ENCODE results near the gene CHMP1A. TPM values are rescaled to one million over a fixed set of nuclear protein-coding genes. Genes with fewer than 3 reads are reported as not detected.

The CHMP1A gene
- total RNA-seq, 2 donors from 2014 or later: 118 to 176 TPM

- Histone ChIP-seq H3K36me3 (no peaks in the 10 kb centered on the region), H3K27ac (peak overlapping the region; percentile 75), H3K27me3 (no peaks in the 10 kb centered on the region), H3K9me3 (no peaks in the 10 kb centered on the region), H3K9ac (ENCODE audit: low read depth in 2 of 2, low read length in 2 of 2) (peak overlapping the region; percentile 71 to 89), H3K4me1 (peaks cover 7% of the 10 kb centered on the region), H3K4me3 (peak overlapping the region; percentile 99)
- TF ChIP-seq, protein P1, sequence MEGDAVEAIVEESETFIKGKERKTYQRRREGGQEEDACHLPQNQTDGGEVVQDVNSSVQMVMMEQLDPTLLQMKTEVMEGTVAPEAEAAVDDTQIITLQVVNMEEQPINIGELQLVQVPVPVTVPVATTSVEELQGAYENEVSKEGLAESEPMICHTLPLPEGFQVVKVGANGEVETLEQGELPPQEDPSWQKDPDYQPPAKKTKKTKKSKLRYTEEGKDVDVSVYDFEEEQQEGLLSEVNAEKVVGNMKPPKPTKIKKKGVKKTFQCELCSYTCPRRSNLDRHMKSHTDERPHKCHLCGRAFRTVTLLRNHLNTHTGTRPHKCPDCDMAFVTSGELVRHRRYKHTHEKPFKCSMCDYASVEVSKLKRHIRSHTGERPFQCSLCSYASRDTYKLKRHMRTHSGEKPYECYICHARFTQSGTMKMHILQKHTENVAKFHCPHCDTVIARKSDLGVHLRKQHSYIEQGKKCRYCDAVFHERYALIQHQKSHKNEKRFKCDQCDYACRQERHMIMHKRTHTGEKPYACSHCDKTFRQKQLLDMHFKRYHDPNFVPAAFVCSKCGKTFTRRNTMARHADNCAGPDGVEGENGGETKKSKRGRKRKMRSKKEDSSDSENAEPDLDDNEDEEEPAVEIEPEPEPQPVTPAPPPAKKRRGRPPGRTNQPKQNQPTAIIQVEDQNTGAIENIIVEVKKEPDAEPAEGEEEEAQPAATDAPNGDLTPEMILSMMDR (IDR thresholded peaks at IDR 0.05): no peak
- peak; percentile 31 for DNase-seq
- intact Hi-C loops (cut with DNase I): no loop called here
Measured at GRCh38 chr16:89658221-89658879, 842 bp upstream of the CHMP1A start.

DNA sequence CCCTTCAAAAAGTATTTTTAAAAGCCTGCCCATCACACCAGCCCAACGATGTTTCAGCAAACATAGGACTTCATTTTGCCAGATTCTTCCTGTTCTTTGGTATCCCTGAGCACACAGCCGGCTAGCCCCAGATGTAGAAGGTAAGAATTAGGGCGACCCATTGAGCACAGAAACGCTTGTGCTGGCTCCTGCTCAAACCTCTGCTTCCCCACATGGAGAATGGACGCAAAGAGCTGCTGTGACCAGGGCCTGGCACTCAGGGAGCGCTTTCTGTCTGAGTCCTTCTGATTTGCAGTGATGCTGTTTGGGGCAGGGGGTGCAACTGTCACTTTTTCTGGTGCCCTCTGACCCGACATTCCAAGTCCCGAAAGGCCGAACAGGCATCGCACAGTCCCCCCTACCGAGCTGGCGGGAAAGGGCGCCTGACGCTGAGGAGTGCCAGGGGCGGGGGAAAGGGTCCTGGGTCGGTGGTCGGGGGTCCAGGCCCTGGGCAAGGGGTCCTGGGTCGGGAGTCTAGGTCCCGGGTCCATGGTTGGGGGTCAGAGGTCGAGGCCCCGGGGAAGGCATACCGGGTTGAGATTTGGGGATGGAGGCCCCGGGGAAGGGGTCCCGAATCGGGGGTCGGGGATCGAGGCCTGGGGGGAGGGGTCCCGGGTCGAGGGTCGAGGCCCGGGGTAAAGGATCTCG, 930 bp downstream of the CHMP1A start:
- TF ChIP-seq, protein P1 (IDR thresholded peaks at IDR 0.05): no peak
- H3K4me1 ChIP-seq: peaks cover 7% of the 10 kb centered on the region
- no peaks in the 10 kb centered on the region for H3K9me3 ChIP-seq
- H3K4me3 ChIP-seq: peak overlapping the region; percentile 99
- peak overlapping the region; percentile 89 to 94 for H3K9ac ChIP-seq (ENCODE audit: low read depth in 2 of 2, low read length in 2 of 2)
- intact Hi-C loops (cut with DNase I): no loop called here
- no peak overlapping the region for H3K27ac ChIP-seq
- DNase-seq: no peak
- no peaks in the 10 kb centered on the region for H3K36me3 ChIP-seq
- H3K27me3 ChIP-seq: no peaks in the 10 kb centered on the region

GRCh38 chr16:89655062-89655643, 2.4 kb downstream of the CHMP1A start:
- Histone ChIP-seq H3K9ac (ENCODE audit: low read depth in 2 of 2, low read length in 2 of 2) (peak overlapping the region in 1 of 2 donors; percentile 12), H3K27ac (no peak overlapping the region), H3K4me3 (no peak overlapping the region), H3K36me3 (no peaks in the 10 kb centered on the region), H3K27me3 (no peaks in the 10 kb centered on the region), H3K9me3 (no peaks in the 10 kb centered on the region), H3K4me1 (peaks cover 7% of the 10 kb centered on the region)
- intact Hi-C loops (cut with DNase I): no loop called here
- TF ChIP-seq, protein P1 (IDR thresholded peaks at IDR 0.05): no peak
- peak; percentile 40 for DNase-seq

GRCh38 chr16:89653656-89654295, 3.7 kb downstream of the CHMP1A start:
- peaks cover 7% of the 10 kb centered on the region for H3K4me1 ChIP-seq
- TF ChIP-seq, protein P1 (IDR thresholded peaks at IDR 0.05): no peak
- H3K27ac ChIP-seq: no peak overlapping the region
- no peak overlapping the region for H3K9ac ChIP-seq (ENCODE audit: low read depth in 2 of 2, low read length in 2 of 2)
- H3K4me3 ChIP-seq: no peak overlapping the region
- no peaks in the 10 kb centered on the region for H3K36me3 ChIP-seq
- H3K9me3 ChIP-seq: no peaks in the 10 kb centered on the region
- no peak for DNase-seq
- H3K27me3 ChIP-seq: no peaks in the 10 kb centered on the region
- intact Hi-C loops (cut with DNase I): no loop called here

GRCh38 chr16:89651584-89651983, 5.9 kb downstream of the CHMP1A start:
- Histone ChIP-seq H3K27ac (no peak overlapping the region), H3K4me1 (peaks cover 5% of the 10 kb centered on the region), H3K4me3 (no peak overlapping the region), H3K27me3 (no peaks in the 10 kb centered on the region), H3K36me3 (no peaks in the 10 kb centered on the region), H3K9ac (ENCODE audit: low read depth in 2 of 2, low read length in 2 of 2) (no peak overlapping the region), H3K9me3 (no peaks in the 10 kb centered on the region)
- no peak for DNase-seq
- intact Hi-C loops (cut with DNase I): no loop called here
- TF ChIP-seq, protein P1 (IDR thresholded peaks at IDR 0.05): no peak

Measured in colonic mucosa (tissue), 4 donors.